Measurements from ENCODE around the gene SUMF1. TPM values are rescaled to one million over a fixed set of nuclear protein-coding genes. Genes with fewer than 3 reads are reported as not detected.

SUMF1 gene
- total RNA-seq, 1 experiment from 2014 or later, result 26.6 TPM

DNA sequence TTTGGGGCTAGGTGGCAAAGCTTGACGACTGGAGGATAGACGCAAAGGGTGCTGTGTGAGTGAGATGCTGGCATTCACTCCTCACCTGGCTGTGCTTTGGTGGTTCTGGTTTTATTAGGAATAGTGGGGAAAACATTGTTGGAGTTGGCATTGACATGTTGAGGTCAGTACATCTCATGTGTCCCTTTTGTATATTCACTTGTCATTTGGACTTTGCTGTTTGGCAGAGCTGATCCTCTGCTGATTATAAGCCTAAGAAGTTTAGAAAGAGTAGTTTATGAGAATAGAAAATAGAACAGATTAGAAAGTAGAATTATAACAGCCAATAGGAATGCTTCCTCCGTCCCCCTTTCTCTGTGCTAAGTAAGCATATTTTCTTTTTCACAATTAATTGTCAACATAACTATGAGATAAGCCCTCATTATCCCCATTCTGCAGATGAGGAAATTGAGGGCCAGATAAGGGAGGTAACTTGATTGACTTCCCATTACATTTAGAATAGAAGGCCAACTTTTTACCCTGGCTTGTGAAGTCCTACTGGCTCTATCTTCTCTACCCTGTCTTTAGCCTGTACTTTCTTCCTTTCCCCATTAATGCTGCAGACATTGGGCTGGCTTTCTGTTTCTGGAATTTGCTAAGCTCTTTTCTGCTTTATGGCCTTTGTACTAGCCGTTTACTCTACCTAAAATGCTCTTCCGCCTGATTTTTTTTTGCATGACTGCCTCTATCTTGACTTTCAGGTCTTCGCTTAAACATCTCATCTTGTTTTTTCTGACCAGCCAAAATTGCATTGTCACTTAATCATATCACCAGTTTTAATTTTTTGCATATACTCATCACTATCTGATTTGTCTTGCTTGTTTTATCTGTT lies 38.9 kb upstream of the SUMF1 start:
- CTCF ChIA-PET, result no interaction called here
- H3K27ac ChIP-seq (ENCODE audit: low read depth, low read length), result no peak overlapping the region

More for the DNA sequence above, 38.9 kb upstream of the SUMF1 start:
- DNase-seq (ENCODE audit: low read depth, low spot score) (no peak), ATAC-seq (no peak)
- no peaks in the 10 kb centered on the region for H3K9me2 ChIP-seq (ENCODE audit: insufficient read depth)
- H3K27me3 ChIP-seq (ENCODE audit: insufficient read depth, low read length), result no peaks in the 10 kb centered on the region
- no peak overlapping the region for H3K4me2 ChIP-seq (ENCODE audit: low read length)
- H3K36me3 ChIP-seq (ENCODE audit: control insufficient read depth in 1 of 2, insufficient read depth in 2 of 2, low read length in 2 of 2), result no peaks in the 10 kb centered on the region
- no peak overlapping the region for H3K4me3 ChIP-seq (replicated peaks in 1 of 2; ENCODE audit: low read depth in 1 of 2, low read length in 2 of 2)
- BruUV-seq (replicated peaks), result no TSS peak
- ChIA-PET POLR2A (interaction anchor here (3.0 kb wide), 1 partner anchor 12 kb away, joined by 13 read pairs; the partner anchor contains the start of gene ITPR1), RAD21 (ENCODE audit: low non-redundant PET in 1 of 2, low total read pairs in 2 of 2, uncharacterized antibody in 2 of 2, unreplicated experiment in 2 of 2) (no interaction called here)
- no peaks in the 10 kb centered on the region for H4K20me1 ChIP-seq (ENCODE audit: insufficient read depth)
- H3K4me1 ChIP-seq (ENCODE audit: control insufficient read depth in 1 of 2, insufficient read depth in 2 of 2, low read length in 2 of 2), result no peaks in the 10 kb centered on the region
- H3K9ac ChIP-seq (ENCODE audit: low read length), result no peak overlapping the region
- TF ChIP-seq YY1 (IDR thresholded peaks at IDR 0.05; ENCODE audit: extremely low read depth, insufficient replicate concordance, low read depth, low read length), result no peak
- TF ChIP-seq ZBTB33 (IDR thresholded peaks at IDR 0.05; ENCODE audit: extremely low read depth, insufficient replicate concordance, low read length), result no peak
- no peak for TF ChIP-seq SIN3A (IDR thresholded peaks at IDR 0.05; ENCODE audit: low read depth)
- no peak for TF ChIP-seq EZH2 (IDR thresholded peaks at IDR 0.05)
- no peak for TF ChIP-seq ELF1 (IDR thresholded peaks at IDR 0.05; ENCODE audit: borderline replicate concordance, low read depth)
- TF ChIP-seq ATF3 (IDR thresholded peaks at IDR 0.05), result no peak
- TF ChIP-seq JUND (IDR thresholded peaks at IDR 0.05), result no peak
- no peak for TF ChIP-seq RAD21 (IDR thresholded peaks at IDR 0.05; ENCODE audit: low read depth)
- no peak for TF ChIP-seq TCF7L2 (IDR thresholded peaks at IDR 0.05; ENCODE audit: borderline replicate concordance, extremely low read depth, insufficient read depth, insufficient read length)
- TF ChIP-seq ZNF274 (IDR thresholded peaks at IDR 0.05; ENCODE audit: low read depth, low read length), result no peak
- TF ChIP-seq CBX3 (IDR thresholded peaks at IDR 0.05; ENCODE audit: low read depth), result no peak
- TF ChIP-seq REST (IDR thresholded peaks at IDR 0.05; ENCODE audit: low read depth), result no peak
- no peak for TF ChIP-seq SP1 (IDR thresholded peaks at IDR 0.05; ENCODE audit: low read depth)
- no peak for TF ChIP-seq ZFX (IDR thresholded peaks at IDR 0.05)
- TF ChIP-seq POLR2A (IDR thresholded peaks at IDR 0.05; ENCODE audit: borderline replicate concordance, extremely low read depth, insufficient read depth, insufficient read length), result no peak
- no peak for TF ChIP-seq MAX (IDR thresholded peaks at IDR 0.05)
- TF ChIP-seq EZH2phosphoT487 (IDR thresholded peaks at IDR 0.05; ENCODE audit: borderline replicate concordance), result no peak
- H2AFZ ChIP-seq (ENCODE audit: low read depth, low read length, poor library complexity, severe bottlenecking), result no peak overlapping the region
- no peaks in the 10 kb centered on the region for H3K79me2 ChIP-seq (ENCODE audit: insufficient read depth, low read length)
- no peaks in the 10 kb centered on the region for H3K9me3 ChIP-seq (ENCODE audit: control insufficient read depth in 1 of 2, insufficient read depth in 1 of 2, low read depth in 1 of 2, low read length in 2 of 2)
- intact Hi-C loops (cut with micrococcal nuclease), result no loop called here
